ENCODE data around the gene IGSF3.

DNA sequence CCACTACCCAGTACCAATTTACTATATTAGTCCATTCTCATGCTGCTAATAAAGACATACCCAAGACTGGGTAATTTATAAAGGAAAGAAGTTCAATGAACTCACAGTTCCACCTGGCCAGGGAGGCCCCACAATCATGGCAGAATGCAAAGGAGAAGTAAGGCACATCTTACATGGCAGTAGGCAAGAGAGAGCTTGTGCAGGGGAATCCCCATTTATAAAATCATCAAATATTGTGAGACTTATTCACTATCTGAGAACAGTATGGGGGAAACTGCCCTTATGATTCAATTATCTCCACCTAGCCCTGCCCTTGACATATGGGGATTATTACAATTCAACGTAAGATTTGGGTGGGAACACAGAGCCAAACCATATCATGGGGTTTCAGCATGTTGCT, 103.1 kb downstream of the IGSF3 start:
- TF ChIP-seq CTCF (IDR thresholded peaks at IDR 0.05): no peak
- TF ChIP-seq POLR2A (IDR thresholded peaks at IDR 0.05): no peak

Measured in testis (tissue), 2 donors.